K562 treated with DMSO at 1 percent for 4 hours (cell line): ENCODE data around the gene GPRIN3. TPM values are rescaled to one million over a fixed set of nuclear protein-coding genes. Genes with fewer than 3 reads are reported as not detected.

Experiments
- total RNA-seq: library from RNA; unstranded; fragments of 300-600 nt; gene quantifications from 2 replicates; pipeline ENCODE4 v1.2.3, GENCODE V29; 2022; ENCODE audit not compliant: insufficient read depth

GPRIN3 gene
- not detected in 2 replicates for total RNA-seq

DNA sequence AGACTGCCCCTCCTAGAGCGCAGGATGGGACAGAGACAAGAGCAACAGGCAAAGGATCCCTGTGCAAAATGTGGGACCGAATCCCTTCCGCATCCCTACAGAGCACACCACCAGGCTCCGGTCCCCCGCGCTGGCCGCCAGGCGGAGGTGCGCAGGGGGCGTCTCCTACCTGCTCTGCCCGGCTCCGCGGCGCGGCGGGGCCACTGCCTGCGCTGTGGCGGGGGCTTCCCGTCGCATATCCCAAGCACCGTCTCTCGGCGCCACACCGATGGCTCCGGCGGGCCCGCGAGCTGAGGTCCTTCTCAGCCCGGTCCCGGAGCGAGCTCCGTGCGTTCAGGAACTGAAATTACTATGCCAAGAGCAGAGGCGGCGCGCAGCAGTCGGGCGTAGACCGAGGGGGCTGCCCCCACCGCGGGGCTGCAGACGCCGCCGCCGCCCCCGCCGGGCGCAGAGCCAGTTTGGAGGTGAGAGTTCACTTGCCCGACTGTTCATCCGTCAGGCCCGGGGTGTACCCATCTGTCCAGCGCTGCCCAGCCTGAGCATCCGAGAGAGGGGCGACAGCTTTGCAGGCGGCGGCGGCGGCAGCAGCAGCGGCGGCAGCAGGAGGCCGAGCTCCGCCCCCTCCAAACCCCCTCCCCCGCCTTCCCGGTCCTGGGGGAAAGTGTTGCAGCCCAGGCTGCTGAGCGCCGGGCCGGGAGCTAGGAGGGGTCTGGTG, at the start of gene GPRIN3:
Gene GPRIN3 (minus strand): TSS at position 355 of the 715 bp plus-strand sequence. CDS start 57,690 bp downstream, outside the sequence.

Other genes with a start within 250 kb of the GPRIN3 start
- 4.7 and 4.8 TPM in 2 replicates for gene TIGD2, start 196.3 kb downstream of the GPRIN3 start, total RNA-seq